Muscle layer of duodenum (tissue), 2 donors: Measurements from ENCODE around the gene PAGE4.

Experiments
- H3K27ac ChIP-seq: one replicate; pipeline ENCODE4 v1.7.0; 2013; ENCODE audit warnings: mild to moderate bottlenecking, low read length
- H3K27me3 ChIP-seq: one replicate; pipeline ENCODE4 v1.7.0; 2013; ENCODE audit warnings: low read depth, mild to moderate bottlenecking, control low read depth, low read length
- H3K36me3 ChIP-seq, 2 donors: one replicate each; pipeline ENCODE4 v1.7.0; 2013; ENCODE audit warnings: low read length in 2 of 2, control low read depth in 1 of 2, mild to moderate bottlenecking in 1 of 2; ENCODE audit not compliant: insufficient read depth in 2 of 2, control insufficient read depth in 1 of 2
- H3K4me1 ChIP-seq, 2 donors: one replicate each; pipeline ENCODE4 v1.7.0; 2013; ENCODE audit warnings: low read length in 2 of 2, mild to moderate bottlenecking in 2 of 2, control low read depth in 1 of 2, moderate library complexity in 1 of 2; ENCODE audit not compliant: insufficient read depth in 2 of 2, control insufficient read depth in 1 of 2
- H3K4me3 ChIP-seq, 2 donors: one replicate each; pipeline ENCODE4 v1.7.0; 2013; ENCODE audit warnings: low read length in 2 of 2, low read depth in 1 of 2, mild to moderate bottlenecking in 1 of 2
- H3K9me3 ChIP-seq, 2 donors: one replicate each; pipeline ENCODE4 v1.7.0; 2013; ENCODE audit warnings: low read length in 2 of 2, control low read depth in 1 of 2, mild to moderate bottlenecking in 1 of 2; ENCODE audit not compliant: control insufficient read depth in 1 of 2
- donor health status: healthy.

Gene PAGE4

GRCh38 chrX:49829016-49829415 lies at the start of gene PAGE4:
Gene PAGE4, plus strand, starts transcription at chrX:49829303. Its CDS starts 1,126 bp downstream, at chrX:49830429.
- no peaks in the 10 kb centered on the region for H3K27me3 ChIP-seq
- no peaks in the 10 kb centered on the region for H3K4me1 ChIP-seq

GRCh38 chrX:49784747-49785280 lies 44.3 kb upstream of the PAGE4 start:
- no peak overlapping the region for H3K4me3 ChIP-seq
- no peak overlapping the region for H3K27ac ChIP-seq
- H3K36me3 ChIP-seq, result no peaks in the 10 kb centered on the region
- H3K9me3 ChIP-seq, result no peaks in the 10 kb centered on the region
- H3K4me1 ChIP-seq, result no peaks in the 10 kb centered on the region
- no peaks in the 10 kb centered on the region for H3K27me3 ChIP-seq

More at GRCh38 chrX:49829016-49829415, at the start of gene PAGE4:
- no peaks in the 10 kb centered on the region for H3K9me3 ChIP-seq
- H3K27ac ChIP-seq, result no peak within 1 kb of the TSS
- H3K36me3 ChIP-seq, result no peaks in the 10 kb centered on the region
- no peak within 1 kb of the TSS for H3K4me3 ChIP-seq

GRCh38 chrX:49792376-49792775 lies 36.7 kb upstream of the PAGE4 start:
- no peaks in the 10 kb centered on the region for H3K27me3 ChIP-seq
- H3K27ac ChIP-seq, result no peak overlapping the region
- H3K4me1 ChIP-seq, result no peaks in the 10 kb centered on the region
- no peaks in the 10 kb centered on the region for H3K9me3 ChIP-seq
- no peak overlapping the region for H3K4me3 ChIP-seq
- H3K36me3 ChIP-seq, result no peaks in the 10 kb centered on the region

GRCh38 chrX:49793686-49794085 lies 35.4 kb upstream of the PAGE4 start:
- Histone ChIP-seq H3K27me3 (no peaks in the 10 kb centered on the region), H3K4me1 (no peaks in the 10 kb centered on the region), H3K36me3 (no peaks in the 10 kb centered on the region), H3K4me3 (no peak overlapping the region), H3K9me3 (no peaks in the 10 kb centered on the region), H3K27ac (no peak overlapping the region)

- Histone ChIP-seq H3K36me3 (no peaks in the 10 kb centered on the region), H3K9me3 (no peaks in the 10 kb centered on the region), H3K27me3 (no peaks in the 10 kb centered on the region), H3K4me1 (no peaks in the 10 kb centered on the region), H3K4me3 (no peak overlapping the region), H3K27ac (no peak overlapping the region)
These were observed 29.3 kb upstream of the PAGE4 start for GRCh38 chrX:49799828-49800227.

- H3K27ac ChIP-seq, result no peak overlapping the region
- no peaks in the 10 kb centered on the region for H3K27me3 ChIP-seq
These were observed 19.0 kb upstream of the PAGE4 start for GRCh38 chrX:49809891-49810632.

GRCh38 chrX:49812177-49812576 lies 16.9 kb upstream of the PAGE4 start:
- H3K4me3 ChIP-seq, result no peak overlapping the region
- H3K9me3 ChIP-seq, result no peaks in the 10 kb centered on the region
- H3K4me1 ChIP-seq, result no peaks in the 10 kb centered on the region
- H3K36me3 ChIP-seq, result no peaks in the 10 kb centered on the region
- H3K27me3 ChIP-seq, result no peaks in the 10 kb centered on the region
- H3K27ac ChIP-seq, result no peak overlapping the region

More at GRCh38 chrX:49809891-49810632, 19.0 kb upstream of the PAGE4 start:
- H3K4me3 ChIP-seq, result no peak overlapping the region
- H3K36me3 ChIP-seq, result no peaks in the 10 kb centered on the region
- no peaks in the 10 kb centered on the region for H3K4me1 ChIP-seq
- H3K9me3 ChIP-seq, result no peaks in the 10 kb centered on the region

GRCh38 chrX:49816435-49816834 lies 12.7 kb upstream of the PAGE4 start:
- Histone ChIP-seq H3K36me3 (no peaks in the 10 kb centered on the region), H3K9me3 (no peaks in the 10 kb centered on the region), H3K4me3 (no peak overlapping the region), H3K27me3 (no peaks in the 10 kb centered on the region), H3K27ac (no peak overlapping the region), H3K4me1 (no peaks in the 10 kb centered on the region)

GRCh38 chrX:49838374-49838773 lies 9.3 kb downstream of the PAGE4 start:
- no peaks in the 10 kb centered on the region for H3K9me3 ChIP-seq
- H3K4me1 ChIP-seq, result peaks cover 0 to 3% of the 10 kb centered on the region in 2 donors
- no peak overlapping the region for H3K4me3 ChIP-seq
- no peak overlapping the region for H3K27ac ChIP-seq
- no peaks in the 10 kb centered on the region for H3K27me3 ChIP-seq
- no peaks in the 10 kb centered on the region for H3K36me3 ChIP-seq

GRCh38 chrX:49840679-49841078 lies 11.6 kb downstream of the PAGE4 start:
- no peaks in the 10 kb centered on the region for H3K9me3 ChIP-seq
- no peak overlapping the region for H3K4me3 ChIP-seq
- H3K4me1 ChIP-seq, result peaks cover 0 to 3% of the 10 kb centered on the region in 2 donors
- H3K36me3 ChIP-seq, result no peaks in the 10 kb centered on the region
- H3K27me3 ChIP-seq, result no peaks in the 10 kb centered on the region
- H3K27ac ChIP-seq, result no peak overlapping the region

GRCh38 chrX:49842621-49843020 lies 13.5 kb downstream of the PAGE4 start:
- peaks cover 0 to 3% of the 10 kb centered on the region in 2 donors for H3K4me1 ChIP-seq
- H3K4me3 ChIP-seq, result no peak overlapping the region
- no peaks in the 10 kb centered on the region for H3K27me3 ChIP-seq
- H3K27ac ChIP-seq, result no peak overlapping the region
- H3K9me3 ChIP-seq, result no peaks in the 10 kb centered on the region
- H3K36me3 ChIP-seq, result no peaks in the 10 kb centered on the region

GRCh38 chrX:49844611-49845010 lies 15.5 kb downstream of the PAGE4 start:
- no peaks in the 10 kb centered on the region for H3K27me3 ChIP-seq
- no peaks in the 10 kb centered on the region for H3K36me3 ChIP-seq
- no peak overlapping the region for H3K27ac ChIP-seq
- H3K4me1 ChIP-seq, result peaks cover 0 to 3% of the 10 kb centered on the region in 2 donors
- H3K4me3 ChIP-seq, result no peak overlapping the region
- H3K9me3 ChIP-seq, result no peaks in the 10 kb centered on the region
